Activated T-helper 1 cell treated with Interleukin-2 at 50 U/mL for 16 hours (primary cell): ENCODE results near the gene DIMT1.

Source experiments
- DNase-seq: peaks from one replicate; pipeline ENCODE4 v3.0.0-alpha.2; 2020; ENCODE audit warnings: low read depth

DIMT1 gene

DNA sequence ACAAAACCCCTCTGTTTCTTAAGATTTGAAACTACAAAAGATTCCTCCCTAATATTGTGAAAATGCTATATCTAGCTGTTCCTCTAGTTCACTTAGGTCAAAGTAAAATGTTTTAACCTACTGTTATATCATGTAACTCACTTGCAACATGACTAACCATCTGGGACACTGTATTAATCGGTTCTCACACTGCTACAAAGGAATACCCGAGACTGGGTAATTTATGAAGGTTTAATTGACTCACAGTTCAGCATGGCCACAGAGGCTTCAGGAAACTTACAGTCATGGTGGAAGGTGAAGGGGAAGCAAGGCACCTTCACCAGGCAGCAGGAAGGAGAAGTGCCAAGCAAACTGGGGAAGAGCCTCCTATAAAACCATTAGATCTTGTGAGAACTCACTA lies 34.7 kb downstream of the DIMT1 start:
- no peak for DNase-seq

DNA sequence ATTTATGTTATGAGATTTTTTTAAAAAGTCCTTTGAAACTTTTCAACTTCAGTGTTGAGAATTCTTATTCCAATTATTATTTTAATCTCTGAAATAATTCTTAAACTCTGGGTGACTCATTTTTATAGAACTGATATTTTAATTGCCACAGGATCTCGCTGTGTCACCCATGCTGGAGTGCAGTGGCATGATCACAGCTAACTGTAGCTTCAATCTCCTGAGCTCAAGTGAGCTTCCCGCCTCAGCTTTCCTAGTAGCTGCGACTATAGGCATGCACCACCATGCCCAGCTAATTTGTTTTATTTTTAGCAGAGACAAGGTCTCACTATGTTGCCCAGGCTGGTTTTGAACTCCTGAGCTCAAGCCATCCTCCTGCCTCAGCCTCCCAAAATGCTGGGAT lies 41.0 kb downstream of the DIMT1 start:
- no peak for DNase-seq

DNA sequence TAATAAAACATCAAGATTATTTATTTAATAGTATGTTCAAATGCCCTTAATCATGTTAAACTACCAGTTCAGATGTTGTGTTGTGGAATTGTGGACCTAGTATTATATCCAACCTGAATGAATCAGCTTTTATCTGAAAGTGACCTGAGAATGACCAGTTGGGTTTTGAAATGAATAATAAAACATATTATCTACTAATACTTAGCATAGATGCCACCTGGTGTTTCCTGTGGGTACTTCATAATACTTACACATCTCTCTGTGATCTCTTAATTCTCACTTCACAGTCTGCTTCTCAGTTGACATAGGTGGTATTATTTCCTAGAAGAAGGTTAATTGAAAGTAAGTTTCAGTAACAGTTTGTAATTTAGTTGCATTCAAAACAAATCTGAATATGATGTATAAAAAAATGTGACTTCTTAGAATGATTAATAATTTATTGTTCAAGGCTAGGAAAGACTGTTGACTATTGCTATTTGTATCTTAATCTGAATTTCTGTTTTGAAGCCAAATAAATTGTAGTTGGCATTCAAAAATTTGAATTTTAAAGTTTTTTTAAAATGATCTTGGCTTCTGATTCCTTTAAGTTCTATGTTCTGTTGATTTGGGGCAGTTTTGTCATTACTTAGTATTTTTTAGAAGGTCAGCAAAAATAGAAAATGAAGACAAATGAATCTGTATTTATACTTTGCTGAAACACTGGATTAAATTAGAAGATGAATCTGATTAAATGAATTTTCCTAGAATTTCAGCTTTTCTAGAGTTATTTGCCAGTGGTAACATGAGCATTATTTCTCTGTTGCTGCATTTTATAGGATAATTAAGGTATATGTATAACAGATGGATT lies 49.5 kb downstream of the DIMT1 start:
- no peak for DNase-seq

DNA sequence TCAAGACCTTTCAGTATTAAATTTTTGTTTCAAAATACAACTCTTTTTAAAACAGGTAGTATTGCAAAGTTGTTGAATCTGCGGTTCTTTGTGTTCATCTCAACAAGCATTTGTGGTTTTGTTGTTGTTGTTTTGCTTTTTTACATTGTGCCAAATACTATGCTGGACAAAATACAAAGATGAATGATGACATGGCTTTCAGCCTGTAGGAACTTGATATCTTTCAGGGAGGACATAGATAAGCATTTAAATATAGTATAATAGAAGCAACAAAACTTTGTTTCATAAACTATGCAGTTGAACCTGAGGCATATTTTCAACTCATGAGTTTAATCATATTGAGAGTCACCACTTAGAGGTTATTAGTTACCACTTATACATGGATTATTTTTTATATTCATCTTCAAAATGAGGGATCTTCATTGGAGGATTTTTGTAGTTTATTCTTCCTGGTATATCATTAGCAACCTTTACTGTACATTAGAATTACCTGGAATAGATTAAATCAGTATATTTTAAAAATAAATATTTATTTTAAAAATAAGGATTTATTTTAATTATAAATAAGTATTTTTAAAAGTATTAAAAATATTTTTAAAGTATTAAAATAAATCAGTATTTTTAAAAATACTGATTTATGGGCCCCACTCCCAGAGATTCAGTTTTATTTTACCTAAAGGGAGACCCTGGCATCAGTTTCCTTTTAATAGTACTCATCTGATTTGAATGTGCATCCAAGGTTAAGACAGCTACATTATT lies 54.8 kb downstream of the DIMT1 start:
- DNase-seq = no peak

DNA sequence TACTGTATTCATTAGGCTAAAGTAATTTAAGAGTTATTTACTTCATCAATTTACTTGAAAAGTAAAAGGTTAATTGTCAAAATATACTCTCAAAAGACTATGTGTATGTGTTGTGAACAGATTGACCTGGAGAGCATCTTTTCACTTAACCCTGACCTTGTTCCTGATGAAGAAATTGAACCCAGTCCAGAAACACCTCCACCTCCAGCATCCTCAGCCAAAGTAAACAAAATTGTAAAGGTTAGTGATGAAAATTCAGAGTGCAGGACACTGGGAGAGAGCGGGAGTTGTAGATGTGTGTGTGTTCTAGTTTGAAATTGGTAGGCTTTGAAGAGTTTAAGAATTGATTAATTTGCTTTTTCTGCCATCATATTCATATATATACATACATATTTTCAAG lies 55.8 kb downstream of the DIMT1 start:
- DNase-seq = no peak

DNA sequence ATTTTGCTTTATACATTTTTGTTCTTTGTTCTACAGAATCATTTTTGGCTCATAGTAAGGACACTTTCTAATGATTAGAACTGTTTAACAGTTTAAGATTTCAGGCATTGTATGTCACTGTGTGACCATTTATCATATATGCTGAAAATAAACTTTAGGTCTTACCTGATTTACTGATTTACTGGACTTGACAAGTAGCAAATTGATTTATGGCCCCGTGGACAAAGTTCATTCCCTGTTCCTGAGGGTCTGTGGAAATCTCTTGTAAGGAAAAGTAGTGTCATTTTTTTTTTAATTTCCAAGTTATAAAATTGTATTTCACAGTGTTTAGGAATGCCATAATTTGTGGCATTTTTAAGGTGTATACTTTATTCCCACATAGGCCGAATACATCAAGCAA lies 57.0 kb downstream of the DIMT1 start:
- no peak for DNase-seq

DNA sequence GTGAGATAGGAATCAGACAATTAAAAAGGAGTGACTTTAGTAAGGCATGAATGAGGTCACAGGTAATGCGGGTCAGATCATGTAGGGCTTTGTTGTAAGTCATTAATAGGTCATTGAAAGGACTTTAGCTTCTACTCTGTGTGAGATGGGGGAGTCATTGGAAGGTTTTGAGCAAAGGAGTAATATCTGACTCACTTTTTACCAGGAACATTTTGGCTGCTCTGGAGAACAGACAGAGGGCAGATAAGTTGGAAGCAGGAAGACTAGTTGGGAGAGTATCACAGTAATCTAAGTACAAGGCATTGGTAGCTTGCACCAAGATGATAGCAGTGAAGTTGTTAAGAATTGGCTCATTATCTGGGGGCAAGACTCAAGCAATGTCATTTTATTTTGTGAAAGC lies 60.3 kb downstream of the DIMT1 start:
- no peak for DNase-seq

DNA sequence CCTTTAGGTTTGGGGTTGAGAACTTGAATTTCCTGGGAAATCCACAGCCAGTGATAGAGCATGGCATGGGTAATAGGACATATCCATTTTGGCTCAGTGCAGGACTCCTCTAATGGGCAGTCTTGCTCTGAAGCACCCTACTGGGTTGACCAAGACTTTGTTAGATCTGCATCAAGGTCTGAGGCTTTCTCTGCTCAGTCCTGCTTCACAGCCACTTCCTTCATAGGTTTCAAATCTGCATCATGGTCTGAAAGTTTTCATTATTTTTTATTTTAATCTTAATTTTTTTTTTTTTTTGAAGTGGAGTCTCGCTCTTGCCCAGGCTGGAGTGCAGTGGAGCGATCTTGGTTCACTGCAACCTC lies 61.2 kb downstream of the DIMT1 start:
- DNase-seq = no peak

DNA sequence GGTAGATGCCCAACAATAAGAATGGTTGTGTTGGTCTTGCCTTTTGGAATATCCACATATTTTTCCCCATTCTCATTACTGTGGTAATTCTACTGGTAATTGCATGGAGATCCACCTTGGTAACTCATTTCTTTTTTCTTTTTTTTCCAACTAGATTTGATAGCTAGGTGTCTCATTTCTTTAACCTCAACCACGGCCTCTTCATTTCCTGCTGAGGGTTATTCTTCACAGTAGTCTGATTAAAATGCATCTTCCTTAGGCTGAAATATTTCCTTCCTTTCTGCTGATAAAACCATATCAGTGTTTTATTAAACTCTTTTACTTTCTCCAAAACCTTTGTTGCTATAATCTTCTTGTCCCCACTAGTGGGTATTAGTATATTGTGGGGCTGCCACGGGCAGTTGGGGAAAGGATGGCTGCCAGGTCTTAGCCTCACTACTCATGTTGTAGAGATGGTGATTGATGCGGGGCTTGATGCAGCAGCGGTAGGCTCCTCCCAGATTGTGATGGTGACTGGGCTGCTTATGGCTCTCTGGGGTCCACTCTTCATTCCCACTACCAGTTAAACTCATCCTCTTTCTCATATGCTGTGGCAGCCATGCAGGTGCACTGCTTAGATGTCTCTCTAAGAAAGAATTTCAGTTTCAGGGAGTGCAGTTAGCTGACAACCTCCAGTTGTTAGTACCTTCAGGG lies 61.8 kb downstream of the DIMT1 start:
- DNase-seq = no peak

DNA sequence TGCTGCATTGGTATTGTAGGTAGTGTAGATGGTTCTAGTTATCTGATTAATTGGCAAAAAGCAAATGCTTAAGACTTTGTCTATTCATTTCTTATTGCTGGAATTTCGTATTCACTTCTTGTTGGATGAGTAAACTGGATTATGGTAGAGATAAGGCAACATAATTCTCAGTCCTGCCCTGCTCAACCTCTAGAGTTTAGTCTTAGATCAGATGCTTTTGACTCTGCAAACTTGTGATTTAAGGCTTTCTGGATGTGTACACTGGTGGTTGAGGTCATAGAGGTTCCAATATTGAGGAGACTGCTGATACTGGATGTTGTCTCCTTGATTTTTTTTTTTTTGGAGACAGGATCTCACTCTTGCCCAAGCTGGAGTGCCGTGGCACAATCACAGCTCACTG lies 62.7 kb downstream of the DIMT1 start:
- DNase-seq = no peak

DNA sequence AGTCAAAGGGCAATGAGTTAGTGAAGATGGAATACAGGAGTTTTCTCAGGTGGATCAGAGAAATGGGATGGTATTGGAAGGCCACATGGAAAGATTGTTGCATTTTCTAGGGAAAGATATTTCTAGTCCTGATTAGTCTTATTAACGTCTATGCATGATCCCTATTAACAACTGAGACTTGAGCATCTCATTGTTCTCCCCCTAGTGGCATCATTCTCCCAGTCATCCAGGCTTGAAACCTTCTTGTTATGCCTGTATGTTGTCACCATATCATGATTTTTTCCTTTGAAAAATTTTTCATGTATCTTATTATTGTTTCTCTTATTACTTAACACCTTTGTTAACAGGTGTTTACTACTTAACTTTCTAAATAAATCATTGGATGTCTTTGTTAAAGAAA lies 63.3 kb downstream of the DIMT1 start:
- no peak for DNase-seq
